GM10248 (cell line): ENCODE measurements around the gene AKAP7.

Experiments used
- CTCF ChIA-PET: fragments of 300-600 bp; sonication (Branson Sonifier 250); formaldehyde crosslinking; extraction: SDS; loops from one replicate; lab custom pipeline; 2021; ENCODE audit warnings: antibody characterized with exemption; lab: Yijun Ruan, JAX
- POLR2A ChIA-PET: fragments of 350-650 bp; sonication (Branson Sonifier 250); formaldehyde crosslinking; extraction: SDS; loops from one replicate; lab custom pipeline; 2020; ENCODE audit warnings: antibody characterized with exemption; lab: Yijun Ruan, JAX
- DNase-seq: peaks from one replicate; pipeline ENCODE4 v3.0.0; 2012; ENCODE audit errors: extremely low spot score
- CTCF ChIP-seq: IDR thresholded peaks from 2 replicates; pipeline ENCODE4 v1.5.1; 2012; ENCODE audit warnings: mild to moderate bottlenecking, low read depth; ENCODE audit errors: extremely low read depth, missing control alignments, control extremely low read depth

Gene AKAP7

GRCh38 chr6:131331873-131332781 is 196.9 kb downstream of the AKAP7 start:
- ChIA-PET POLR2A (no interaction called here), CTCF (no interaction called here)
- no peak for DNase-seq
- no peak for TF ChIP-seq CTCF
